Left hindlimb (tissue), 1 donor: ENCODE data around the gene TMEM86B.

Source experiments
- DNase-seq: peaks from one replicate; pipeline ENCODE4 v3.0.0-alpha.2; 2018

TMEM86B gene

GRCh38 chr19:55228403-55229031, at the start of gene TMEM86B:
TSS of gene TMEM86B (minus strand) at chr19:55228763. CDS start at chr19:55228741, 22 bp downstream.
- DNase-seq, result no peak

GRCh38 chr19:55277494-55277893, 48.9 kb upstream of the TMEM86B start:
- no peak for DNase-seq

- DNase-seq, result no peak
Observed at GRCh38 chr19:55276720-55277430, 48.3 kb upstream of the TMEM86B start.

GRCh38 chr19:55275851-55276719, 47.5 kb upstream of the TMEM86B start:
- no peak for DNase-seq

GRCh38 chr19:55273978-55274707, 45.6 kb upstream of the TMEM86B start:
- no peak for DNase-seq

- DNase-seq, result no peak
Observed at GRCh38 chr19:55272142-55272541, 43.6 kb upstream of the TMEM86B start.

- no peak for DNase-seq
Observed at GRCh38 chr19:55270172-55270942, 41.8 kb upstream of the TMEM86B start.

- no peak for DNase-seq
Observed at GRCh38 chr19:55269299-55269698, 40.7 kb upstream of the TMEM86B start.

GRCh38 chr19:55266840-55267239, 38.3 kb upstream of the TMEM86B start:
- DNase-seq, result no peak

- DNase-seq, result no peak
Observed at GRCh38 chr19:55266404-55266803, 37.8 kb upstream of the TMEM86B start.

- DNase-seq, result no peak
Observed at GRCh38 chr19:55265723-55266386, 37.3 kb upstream of the TMEM86B start.

- DNase-seq, result no peak
Observed at GRCh38 chr19:55265173-55265572, 36.6 kb upstream of the TMEM86B start.

- no peak for DNase-seq
Observed at GRCh38 chr19:55264531-55264930, 36.0 kb upstream of the TMEM86B start.

- DNase-seq, result no peak
Observed at GRCh38 chr19:55262359-55262758, 33.8 kb upstream of the TMEM86B start.

GRCh38 chr19:55261671-55262126, 33.1 kb upstream of the TMEM86B start:
- no peak for DNase-seq

GRCh38 chr19:55259540-55260210, 31.1 kb upstream of the TMEM86B start:
- DNase-seq, result no peak

GRCh38 chr19:55258828-55259539, 30.4 kb upstream of the TMEM86B start, which contains the start of gene PPP6R1:
TSS of gene PPP6R1 (minus strand) at chr19:55259017. CDS start at chr19:55247103, 11,914 bp downstream.
- DNase-seq, result peak; percentile 100

- no peak for DNase-seq
Observed at GRCh38 chr19:55258476-55258827, 29.9 kb upstream of the TMEM86B start.

- no peak for DNase-seq
Observed at GRCh38 chr19:55257461-55258420, 29.2 kb upstream of the TMEM86B start.
